H1 (cell line): ENCODE results near the gene POLE3.
"Not testable (repeated sequence)": the region's sequence is repeated elsewhere in the genome, so short reads cannot be mapped to it uniquely, and the experiment has no call there.

Experiments used
- CHD2 ChIP-seq: IDR thresholded peaks from 2 replicates; pipeline ENCODE4 v1.6.1; 2012; ENCODE audit warnings: low read length, improper control_type of control experiment
- EGR1 ChIP-seq: IDR thresholded peaks from 2 replicates; pipeline ENCODE4 v1.6.1; 2011; ENCODE audit warnings: low read depth, low read length, borderline replicate concordance
- MAX ChIP-seq: IDR thresholded peaks from 2 replicates; pipeline ENCODE4 v1.6.1; 2012; ENCODE audit warnings: inconsistent platforms
- NRF1 ChIP-seq: IDR thresholded peaks from 2 replicates; pipeline ENCODE4 v1.6.1; 2011; ENCODE audit warnings: mild to moderate bottlenecking, low read depth, low read length, improper control_type of control experiment
- TF ChIP-seq, protein P1 (sequence below), 3 experiments: IDR thresholded peaks; 1 replicate in 2 of 3; 2 replicates in 1 of 3; pipeline versions ENCODE4 v1.5.1 to v1.6.1; 2011; ENCODE audit warnings: low read length in 3 of 3, mild to moderate bottlenecking in 3 of 3, inconsistent platforms in 2 of 3, low read depth in 1 of 3, moderate library complexity in 1 of 3; ENCODE audit not compliant: insufficient read depth in 1 of 3; ENCODE audit errors: control extremely low read depth in 1 of 3

GRCh38 chr9:113379094-113379828, 31.2 kb downstream of the POLE3 start:
- not testable (repeated sequence) for TF ChIP-seq NRF1, EGR1, MAX, CHD2
- TF ChIP-seq, protein P1, sequence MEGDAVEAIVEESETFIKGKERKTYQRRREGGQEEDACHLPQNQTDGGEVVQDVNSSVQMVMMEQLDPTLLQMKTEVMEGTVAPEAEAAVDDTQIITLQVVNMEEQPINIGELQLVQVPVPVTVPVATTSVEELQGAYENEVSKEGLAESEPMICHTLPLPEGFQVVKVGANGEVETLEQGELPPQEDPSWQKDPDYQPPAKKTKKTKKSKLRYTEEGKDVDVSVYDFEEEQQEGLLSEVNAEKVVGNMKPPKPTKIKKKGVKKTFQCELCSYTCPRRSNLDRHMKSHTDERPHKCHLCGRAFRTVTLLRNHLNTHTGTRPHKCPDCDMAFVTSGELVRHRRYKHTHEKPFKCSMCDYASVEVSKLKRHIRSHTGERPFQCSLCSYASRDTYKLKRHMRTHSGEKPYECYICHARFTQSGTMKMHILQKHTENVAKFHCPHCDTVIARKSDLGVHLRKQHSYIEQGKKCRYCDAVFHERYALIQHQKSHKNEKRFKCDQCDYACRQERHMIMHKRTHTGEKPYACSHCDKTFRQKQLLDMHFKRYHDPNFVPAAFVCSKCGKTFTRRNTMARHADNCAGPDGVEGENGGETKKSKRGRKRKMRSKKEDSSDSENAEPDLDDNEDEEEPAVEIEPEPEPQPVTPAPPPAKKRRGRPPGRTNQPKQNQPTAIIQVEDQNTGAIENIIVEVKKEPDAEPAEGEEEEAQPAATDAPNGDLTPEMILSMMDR (IDR thresholded peaks at IDR 0.05; ENCODE audit: control extremely low read depth in 1 of 3, insufficient read depth in 1 of 3, low read depth in 1 of 3, low read length in 3 of 3), result not testable (repeated sequence)
